Mesenchymal stem cell (in vitro differentiated cells and primary cell): Measurements from ENCODE around the gene UBE4A.
"Not testable (repeated sequence)": the region's sequence is repeated elsewhere in the genome, so short reads cannot be mapped to it uniquely, and the experiment has no call there.

ENCODE experiments used
- DNase-seq: peaks from one replicate; pipeline ENCODE4 v3.0.0-alpha.2; 2013
- H2AFZ ChIP-seq: one replicate; pipeline ENCODE4 v1.6.1; 2013; ENCODE audit warnings: low read depth, mild to moderate bottlenecking, control low read depth, inconsistent platforms, low read length, moderate library complexity
- H2AK5ac ChIP-seq: 2 replicates; pipeline ENCODE4 v1.6.1; 2013; ENCODE audit warnings: low read length, moderate library complexity, mild to moderate bottlenecking, inconsistent platforms; ENCODE audit not compliant: severe bottlenecking
- H2BK120ac ChIP-seq: one replicate; pipeline ENCODE4 v1.6.1; 2013; ENCODE audit warnings: low read depth, mild to moderate bottlenecking, inconsistent platforms, low read length, moderate library complexity
- H2BK12ac ChIP-seq, 2 experiments: one replicate each; pipeline ENCODE4 v1.6.1; 2013; ENCODE audit warnings: inconsistent platforms in 2 of 2, low read length in 2 of 2, mild to moderate bottlenecking in 2 of 2, moderate library complexity in 2 of 2, control low read depth in 1 of 2
- H2BK15ac ChIP-seq: one replicate; pipeline ENCODE4 v1.6.1; 2013; ENCODE audit warnings: mild to moderate bottlenecking, low read depth, inconsistent platforms; ENCODE audit not compliant: poor library complexity, severe bottlenecking
- H2BK5ac ChIP-seq: 2 replicates; pipeline ENCODE4 v1.6.1; 2013; ENCODE audit warnings: low read depth, mild to moderate bottlenecking, low read length, control low read depth, inconsistent platforms; ENCODE audit not compliant: poor library complexity, severe bottlenecking
- H3K14ac ChIP-seq, 2 experiments: one replicate each; pipeline ENCODE4 v1.6.1; 2013; ENCODE audit warnings: inconsistent platforms in 2 of 2, low read length in 2 of 2, control low read depth in 1 of 2, mild to moderate bottlenecking in 1 of 2, moderate library complexity in 1 of 2
- H3K18ac ChIP-seq, 2 experiments: one replicate each; pipeline ENCODE4 v1.6.1; 2013; ENCODE audit warnings: inconsistent platforms in 2 of 2, low read length in 2 of 2, control low read depth in 1 of 2, low read depth in 1 of 2, mild to moderate bottlenecking in 1 of 2
- H3K23ac ChIP-seq, 2 experiments: one replicate each; pipeline ENCODE4 v1.6.1; 2013; ENCODE audit warnings: inconsistent platforms in 2 of 2, low read length in 2 of 2, mild to moderate bottlenecking in 2 of 2, moderate library complexity in 2 of 2, control low read depth in 1 of 2
- H3K27ac ChIP-seq: 2 replicates; pipeline ENCODE4 v1.5.1; 2013; ENCODE audit warnings: mild to moderate bottlenecking, moderate library complexity, low read length, control low read depth, inconsistent platforms; ENCODE audit not compliant: poor library complexity, severe bottlenecking
- H3K27me3 ChIP-seq, 2 experiments: 2 replicates each; pipeline versions ENCODE4 v1.6.1 to v1.7.0; 2013; ENCODE audit warnings: low read length in 2 of 2, mild to moderate bottlenecking in 2 of 2, moderate library complexity in 2 of 2, control low read depth in 1 of 2, inconsistent platforms in 1 of 2; ENCODE audit not compliant: control insufficient read depth in 1 of 2, insufficient read depth in 1 of 2
- H3K36me3 ChIP-seq, 2 experiments: 2 replicates each; pipeline versions ENCODE4 v1.6.1 to v1.7.0; 2013; ENCODE audit warnings: low read length in 2 of 2, control low read depth in 1 of 2, inconsistent platforms in 1 of 2, low read depth in 1 of 2, mild to moderate bottlenecking in 1 of 2; ENCODE audit not compliant: insufficient read depth in 2 of 2, control insufficient read depth in 1 of 2
- H3K4ac ChIP-seq, 2 experiments: one replicate each; pipeline ENCODE4 v1.6.1; 2013; ENCODE audit warnings: inconsistent platforms in 2 of 2, low read length in 2 of 2, mild to moderate bottlenecking in 2 of 2, moderate library complexity in 2 of 2, control low read depth in 1 of 2, low read depth in 1 of 2
- H3K4me1 ChIP-seq: 2 replicates; pipeline ENCODE4 v1.6.1; 2013; ENCODE audit warnings: low read depth, low read length, control low read depth; ENCODE audit not compliant: control insufficient read depth, insufficient read depth
- H3K4me2 ChIP-seq: 2 replicates; pipeline ENCODE4 v1.6.1; 2013; ENCODE audit warnings: low read length, mild to moderate bottlenecking, inconsistent platforms; ENCODE audit not compliant: poor library complexity, severe bottlenecking
- H3K4me3 ChIP-seq, 2 experiments: 2 replicates each; pipeline versions ENCODE4 v1.5.1 to v1.7.0; 2013; ENCODE audit warnings: low read length in 2 of 2, mild to moderate bottlenecking in 2 of 2, control low read depth in 1 of 2, low read depth in 1 of 2; ENCODE audit not compliant: insufficient read depth in 1 of 2
- H3K79me1 ChIP-seq: replicated peaks from 2 replicates; pipeline ENCODE4 v1.6.1; 2013; ENCODE audit warnings: mild to moderate bottlenecking, control low read depth, low read length, inconsistent platforms; ENCODE audit not compliant: poor library complexity, severe bottlenecking
- H3K9ac ChIP-seq: 2 replicates; pipeline ENCODE4 v1.7.0; 2013; ENCODE audit warnings: mild to moderate bottlenecking, low read length, moderate library complexity
- H3K9me3 ChIP-seq: 2 replicates; pipeline ENCODE4 v1.7.0; 2013; ENCODE audit warnings: mild to moderate bottlenecking, low read length; ENCODE audit not compliant: control insufficient read depth
- H4K8ac ChIP-seq: one replicate; pipeline ENCODE4 v1.6.1; 2013; ENCODE audit warnings: inconsistent platforms, mild to moderate bottlenecking, low read length, moderate library complexity
- H4K91ac ChIP-seq: one replicate; pipeline ENCODE4 v1.6.1; 2013; ENCODE audit warnings: mild to moderate bottlenecking, low read length, inconsistent platforms
- WGBS: methylation state at CpG from one replicate; pipeline ENCODE4 v1.1.7; 2013; ENCODE audit warnings: mixed read lengths; 5-methylcytosine and 5-hydroxymethylcytosine counted together

UBE4A gene

GRCh38 chr11:118412921-118413320, 53.5 kb downstream of the UBE4A start:
- no peak overlapping the region for H2BK15ac ChIP-seq
- H2BK120ac ChIP-seq: no peak overlapping the region
- no peak overlapping the region for H3K23ac ChIP-seq
- no peak overlapping the region for H2AFZ ChIP-seq
- H2AK5ac ChIP-seq: no peak overlapping the region
- peaks cover under 1 to 30% of the 10 kb centered on the region in 2 experiments for H3K36me3 ChIP-seq
- H4K91ac ChIP-seq: no peak overlapping the region
- no peak overlapping the region for H3K27ac ChIP-seq
- no peak overlapping the region for H3K4me3 ChIP-seq
- peaks cover 2% of the 10 kb centered on the region for H3K4me1 ChIP-seq
- H4K8ac ChIP-seq: no peak overlapping the region
- no peak overlapping the region for H3K18ac ChIP-seq
- no peak overlapping the region for H3K14ac ChIP-seq
- no peaks in the 10 kb centered on the region for H3K9me3 ChIP-seq
- peaks cover 4% of the 10 kb centered on the region for H3K79me1 ChIP-seq
- 44% methylated on average over 1 of the region's 1 CpG for WGBS
- H3K4me2 ChIP-seq: no peak overlapping the region
- no peak overlapping the region for H3K4ac ChIP-seq
- H3K9ac ChIP-seq: no peak overlapping the region
- no peaks in the 10 kb centered on the region for H3K27me3 ChIP-seq
- H2BK5ac ChIP-seq: no peak overlapping the region
- DNase-seq: no peak
- H2BK12ac ChIP-seq: no peak overlapping the region

- 74% methylated on average over 8 of the region's 8 CpGs for WGBS
- H2AK5ac ChIP-seq: no peak overlapping the region
Measured at GRCh38 chr11:118415062-118415738, 55.8 kb downstream of the UBE4A start.

GRCh38 chr11:118415739-118416068, 56.3 kb downstream of the UBE4A start:
- Histone ChIP-seq H3K4me2 (no peak overlapping the region), H3K27ac (peak overlapping the region; percentile 57), H3K9me3 (no peaks in the 10 kb centered on the region), H2BK5ac (no peak overlapping the region), H3K14ac (no peak overlapping the region), H2BK120ac (no peak overlapping the region), H3K23ac (no peak overlapping the region), H3K27me3 (no peaks in the 10 kb centered on the region), H3K4me1 (peaks cover 8% of the 10 kb centered on the region), H4K8ac (no peak overlapping the region), H2AK5ac (no peak overlapping the region), H3K9ac (peak overlapping the region; percentile 65), H4K91ac (no peak overlapping the region), H2BK15ac (no peak overlapping the region), H2AFZ (no peak overlapping the region), H3K18ac (no peak overlapping the region), H3K36me3 (peaks cover 0 to 10% of the 10 kb centered on the region in 2 experiments), H3K4ac (no peak overlapping the region), H2BK12ac (no peak overlapping the region), H3K79me1 (peaks cover 7% of the 10 kb centered on the region), H3K4me3 (no peak overlapping the region)
- DNase-seq: peak; percentile 95

More at GRCh38 chr11:118415062-118415738, 55.8 kb downstream of the UBE4A start:
- H3K27me3 ChIP-seq: no peaks in the 10 kb centered on the region
- peaks cover 8% of the 10 kb centered on the region for H3K4me1 ChIP-seq
- H2AFZ ChIP-seq: no peak overlapping the region
- H3K9me3 ChIP-seq: no peaks in the 10 kb centered on the region
- no peak overlapping the region for H2BK5ac ChIP-seq
- H2BK12ac ChIP-seq: no peak overlapping the region
- no peak overlapping the region for H3K14ac ChIP-seq
- no peak overlapping the region for H3K23ac ChIP-seq
- H3K4ac ChIP-seq: no peak overlapping the region
- peak overlapping the region; percentile 65 for H3K9ac ChIP-seq
- H3K18ac ChIP-seq: no peak overlapping the region
- H2BK15ac ChIP-seq: no peak overlapping the region
- H3K4me2 ChIP-seq: no peak overlapping the region
- H3K4me3 ChIP-seq: no peak overlapping the region
- H3K79me1 ChIP-seq: peaks cover 7% of the 10 kb centered on the region
- H3K36me3 ChIP-seq: peaks cover 0 to 10% of the 10 kb centered on the region in 2 experiments
- H4K8ac ChIP-seq: no peak overlapping the region
- peak; percentile 12 for DNase-seq
- peak overlapping the region; percentile 57 for H3K27ac ChIP-seq
- H4K91ac ChIP-seq: no peak overlapping the region
- H2BK120ac ChIP-seq: no peak overlapping the region

GRCh38 chr11:118416900-118417299, 57.5 kb downstream of the UBE4A start:
- not testable (repeated sequence) for H3K27me3 ChIP-seq, H3K23ac ChIP-seq, H2AK5ac ChIP-seq, H3K4me3 ChIP-seq, H2BK120ac ChIP-seq, H2BK15ac ChIP-seq, DNase-seq, H4K91ac ChIP-seq, H4K8ac ChIP-seq, H2AFZ ChIP-seq, H3K14ac ChIP-seq, H3K36me3 ChIP-seq, H2BK12ac ChIP-seq, H3K9me3 ChIP-seq, H2BK5ac ChIP-seq, H3K9ac ChIP-seq, H3K27ac ChIP-seq, H3K79me1 ChIP-seq, H3K4me2 ChIP-seq, H3K4me1 ChIP-seq, H3K4ac ChIP-seq, H3K18ac ChIP-seq
